Left ventricle myocardium inferior (tissue), 1 donor: ENCODE measurements around the gene SCD5. TPM values are rescaled to one million over a fixed set of nuclear protein-coding genes. Genes with fewer than 3 reads are reported as not detected.

Experiments used
- DNase-seq: peaks from one replicate; pipeline ENCODE4 v3.0.0-alpha.2; 2020
- H3K27ac ChIP-seq: fragments of 200-600 bp; replicated peaks from 2 replicates; pipeline ENCODE4 v1.8.0; 2021
- H3K27me3 ChIP-seq: fragments of 200-600 bp; 2 replicates; pipeline ENCODE4 v1.8.0; 2021; ENCODE audit warnings: low read depth
- H3K36me3 ChIP-seq: fragments of 200-600 bp; 2 replicates; pipeline ENCODE4 v1.8.0; 2021
- H3K4me1 ChIP-seq: fragments of 200-600 bp; 2 replicates; pipeline ENCODE4 v1.8.0; 2021
- H3K4me3 ChIP-seq: fragments of 200-600 bp; 2 replicates; pipeline ENCODE4 v1.8.0; 2021; ENCODE audit warnings: mild to moderate bottlenecking, moderate library complexity
- H3K9me3 ChIP-seq: fragments of 200-600 bp; replicated peaks from 2 replicates; pipeline ENCODE4 v1.8.0; 2021
- CTCF ChIP-seq: fragments of 200-600 bp; IDR thresholded peaks from 2 replicates; pipeline ENCODE4 v1.8.0; 2021; ENCODE audit warnings: antibody characterized with exemption, mild to moderate bottlenecking, borderline replicate concordance
- intact Hi-C: fragments of 100-400 bp; cut with micrococcal nuclease; formaldehyde crosslinking; loops from one replicate; pipeline ENCODE4 v1.11.0; 2022
- total RNA-seq: library from RNA; stranded (reverse); fragmentation: NEBNext Ultra II Directional; extraction: Animal tissue kit (Norgen Biotek cat#: 25700); gene quantifications from one replicate; pipeline ENCODE4 v1.2.1, GENCODE V29; 2021
- donor health status: DM: no; HTN: yes; CAD: no; lungs with severe emphysema.

Gene SCD5
- total RNA-seq, 1 donor from 2014 or later: 4.5 TPM

- DNase-seq: no peak
- no peak for TF ChIP-seq CTCF
- Histone ChIP-seq H3K9me3 (no peaks in the 10 kb centered on the region), H3K27ac (no peak overlapping the region), H3K27me3 (peaks cover 6% of the 10 kb centered on the region), H3K36me3 (no peaks in the 10 kb centered on the region), H3K4me1 (no peaks in the 10 kb centered on the region), H3K4me3 (no peak overlapping the region)
- intact Hi-C loops: no loop called here
Measured at GRCh38 chr4:82594456-82594855, 204.1 kb downstream of the SCD5 start.

DNA sequence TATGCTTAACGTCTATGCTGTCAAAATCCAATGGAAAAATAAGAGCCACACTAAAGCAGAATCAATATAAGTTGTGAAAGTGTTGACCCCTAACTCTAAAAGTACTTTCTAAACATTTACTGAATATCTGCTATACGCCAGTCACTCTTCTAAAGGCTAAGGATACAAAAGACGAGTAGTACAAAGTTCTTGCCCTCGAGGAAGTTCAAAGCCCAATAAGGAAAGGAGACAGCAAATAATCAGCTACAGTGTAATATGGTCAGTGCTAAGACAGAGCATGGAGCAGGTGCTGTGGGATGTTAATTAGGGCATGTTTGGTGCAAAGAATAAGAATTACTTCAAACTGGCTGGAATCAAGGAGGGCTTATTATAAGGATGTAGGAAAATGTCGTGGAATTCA lies 205.2 kb downstream of the SCD5 start:
- Histone ChIP-seq H3K4me1 (no peaks in the 10 kb centered on the region), H3K4me3 (no peak overlapping the region), H3K27me3 (peaks cover 6% of the 10 kb centered on the region), H3K27ac (no peak overlapping the region), H3K36me3 (no peaks in the 10 kb centered on the region), H3K9me3 (no peaks in the 10 kb centered on the region)
- intact Hi-C loops: no loop called here
- TF ChIP-seq CTCF: no peak
- DNase-seq: no peak

GRCh38 chr4:82592639-82593038 lies 206.0 kb downstream of the SCD5 start:
- intact Hi-C loops: no loop called here
- TF ChIP-seq CTCF: no peak

DNA sequence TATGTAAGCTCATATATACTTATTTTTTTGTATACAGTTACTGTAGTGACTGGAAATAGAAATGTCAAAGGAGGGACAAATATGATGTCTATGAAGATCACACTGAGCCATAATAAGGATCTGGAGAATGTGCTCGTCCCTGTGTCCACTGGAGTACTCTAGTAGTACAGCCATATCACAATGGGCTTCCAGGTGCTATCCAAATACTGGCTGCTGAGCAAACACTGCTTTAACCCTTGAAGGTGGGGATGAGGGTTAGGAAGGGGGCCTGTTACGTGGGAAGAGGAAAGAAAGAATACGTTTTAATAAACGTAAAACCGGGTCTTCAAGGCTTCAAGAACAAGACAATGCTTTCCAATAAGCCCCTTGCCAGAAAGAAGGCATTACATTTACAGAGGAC lies 207.0 kb downstream of the SCD5 start:
- no peak for TF ChIP-seq CTCF
- H3K4me1 ChIP-seq: no peaks in the 10 kb centered on the region
- intact Hi-C loops: no loop called here
- no peak overlapping the region for H3K27ac ChIP-seq
- H3K36me3 ChIP-seq: no peaks in the 10 kb centered on the region
- H3K4me3 ChIP-seq: no peak overlapping the region
- peaks cover 6% of the 10 kb centered on the region for H3K27me3 ChIP-seq
- no peaks in the 10 kb centered on the region for H3K9me3 ChIP-seq
- no peak for DNase-seq

More at GRCh38 chr4:82592639-82593038, 206.0 kb downstream of the SCD5 start:
- Histone ChIP-seq H3K27me3 (peaks cover 6% of the 10 kb centered on the region), H3K9me3 (no peaks in the 10 kb centered on the region), H3K36me3 (no peaks in the 10 kb centered on the region), H3K4me1 (no peaks in the 10 kb centered on the region), H3K27ac (no peak overlapping the region), H3K4me3 (no peak overlapping the region)
- DNase-seq: no peak

GRCh38 chr4:82589756-82590155 lies 208.8 kb downstream of the SCD5 start:
- H3K27ac ChIP-seq: no peak overlapping the region
- no peak overlapping the region for H3K4me3 ChIP-seq
- intact Hi-C loops: no loop called here
- no peak for TF ChIP-seq CTCF
- H3K36me3 ChIP-seq: no peaks in the 10 kb centered on the region
- DNase-seq: no peak
- H3K4me1 ChIP-seq: no peaks in the 10 kb centered on the region
- H3K9me3 ChIP-seq: no peaks in the 10 kb centered on the region
- no peaks in the 10 kb centered on the region for H3K27me3 ChIP-seq
